Activated CD4-positive, CD25-positive, alpha-beta regulatory T cell treated with anti-CD3 and anti-CD28 coated beads, Interleukin-2, amount 50 U/mL, for 24 hours (primary cell): ENCODE data around the gene ADGRL1.
"Not testable (repeated sequence)": the region's sequence is repeated elsewhere in the genome, so short reads cannot be mapped to it uniquely, and the experiment has no call there.

Source experiments
- ATAC-seq, 2 donors: fragments of 150-1000 bp; cut with Tn5 transposase; one replicate each; pipeline ENCODE4 v1.10.0; 2021; ENCODE audit warnings: mild to moderate bottlenecking in 1 of 2, moderate library complexity in 1 of 2

Gene ADGRL1

DNA sequence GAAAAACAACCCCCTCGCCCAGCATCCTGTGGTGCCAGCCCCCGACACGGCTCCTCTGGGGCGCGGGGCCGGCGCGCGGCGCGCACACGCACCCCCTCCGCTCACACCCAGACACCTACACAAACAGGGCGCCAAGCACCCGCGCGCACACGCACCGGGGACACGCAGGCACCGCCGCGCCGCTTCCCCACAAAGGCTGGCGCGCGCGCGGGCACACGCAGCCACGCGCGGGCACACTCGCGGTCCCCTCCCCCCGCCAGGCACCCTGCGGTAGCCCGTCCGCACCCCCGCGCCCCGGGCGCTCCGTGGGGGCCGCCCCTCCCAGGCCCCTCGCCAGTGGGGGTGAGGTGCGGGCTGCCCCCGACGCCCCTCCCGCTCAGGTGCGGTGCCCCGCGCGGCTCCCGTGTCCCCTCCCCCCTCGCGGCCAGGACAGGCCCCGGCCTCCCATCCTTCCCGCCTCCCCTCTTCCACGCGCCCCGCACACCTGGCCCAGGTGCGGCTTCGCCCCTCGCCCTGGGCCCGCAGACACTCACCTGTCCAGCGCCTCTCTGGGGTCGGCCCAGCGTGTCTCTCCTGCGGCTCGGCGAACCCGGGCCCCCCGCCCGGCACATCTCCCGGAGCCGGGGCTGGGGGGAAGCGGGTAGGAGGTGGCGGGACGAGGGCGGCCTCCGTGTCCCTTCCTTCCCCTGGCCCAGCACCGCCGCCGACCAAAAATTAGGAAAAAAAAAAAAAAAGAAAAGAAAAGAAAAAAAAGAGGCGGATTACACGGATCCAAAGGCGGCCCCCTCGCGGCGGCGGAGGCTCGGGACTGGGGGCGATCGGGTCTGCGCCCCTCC is at the start of gene ADGRL1:
ADGRL1 (minus strand) TSS at position 718 of the 836 bp plus-strand sequence. CDS start 22,567 bp downstream, outside the sequence.
- not testable (repeated sequence) for ATAC-seq

DNA sequence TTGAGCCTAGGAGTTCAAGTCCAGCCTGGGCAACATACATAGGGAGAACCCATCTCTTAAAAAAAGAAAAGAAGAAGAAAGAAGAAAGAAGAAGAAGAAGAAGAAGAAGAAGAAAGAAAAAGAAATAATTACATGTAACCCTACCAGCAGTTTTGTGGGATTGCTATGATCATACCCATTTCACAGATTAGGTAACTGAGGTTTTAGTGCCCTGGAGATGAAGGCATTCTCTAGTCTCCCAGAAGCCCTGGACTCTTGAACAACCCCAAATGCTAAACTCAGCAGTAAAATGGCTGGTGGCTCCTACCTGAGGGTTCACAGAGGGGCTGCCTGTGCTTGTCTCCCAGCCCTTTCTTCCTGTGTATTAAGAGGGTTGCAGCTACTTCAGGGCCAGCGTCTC is 49.3 kb upstream of the ADGRL1 start:
- not testable (repeated sequence) for ATAC-seq

DNA sequence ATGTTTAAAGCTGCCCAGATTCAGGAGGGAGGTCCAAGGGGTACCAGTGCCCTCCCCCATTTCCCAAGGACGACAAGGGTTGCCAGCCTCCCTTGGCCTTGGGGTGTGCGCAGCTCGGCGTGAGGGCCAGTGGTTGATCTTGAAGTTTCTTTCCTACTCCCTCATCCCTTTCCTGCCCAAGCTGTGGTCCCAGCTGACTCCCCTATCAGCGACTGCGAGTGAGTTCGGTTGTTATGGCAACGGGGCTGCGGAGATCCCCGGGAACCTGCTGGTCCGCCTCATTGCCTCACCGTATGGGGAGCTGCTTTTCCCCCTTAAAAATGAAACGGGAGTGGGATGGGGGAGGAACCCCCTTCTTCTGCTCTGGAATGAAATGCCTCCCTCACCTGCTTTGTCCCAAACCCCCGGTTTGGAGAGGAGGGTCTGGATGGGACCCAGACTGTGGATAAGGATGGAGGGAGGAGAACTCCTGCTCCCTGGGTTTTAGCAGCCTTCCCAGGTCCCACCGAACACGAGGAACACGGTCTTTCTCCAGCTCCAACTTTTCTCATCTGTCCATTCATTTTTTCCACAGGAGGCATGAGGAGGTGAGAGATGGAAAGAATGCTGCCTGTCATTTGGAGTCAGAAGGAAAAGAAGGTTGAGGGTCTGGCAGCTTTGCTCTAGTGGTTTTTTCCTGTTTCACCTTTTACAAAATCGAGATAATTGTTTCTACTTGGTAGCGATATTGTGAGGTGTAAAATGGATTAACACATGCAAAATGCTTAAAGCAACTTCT is 48.0 kb upstream of the ADGRL1 start:
- not testable (repeated sequence) for ATAC-seq

DNA sequence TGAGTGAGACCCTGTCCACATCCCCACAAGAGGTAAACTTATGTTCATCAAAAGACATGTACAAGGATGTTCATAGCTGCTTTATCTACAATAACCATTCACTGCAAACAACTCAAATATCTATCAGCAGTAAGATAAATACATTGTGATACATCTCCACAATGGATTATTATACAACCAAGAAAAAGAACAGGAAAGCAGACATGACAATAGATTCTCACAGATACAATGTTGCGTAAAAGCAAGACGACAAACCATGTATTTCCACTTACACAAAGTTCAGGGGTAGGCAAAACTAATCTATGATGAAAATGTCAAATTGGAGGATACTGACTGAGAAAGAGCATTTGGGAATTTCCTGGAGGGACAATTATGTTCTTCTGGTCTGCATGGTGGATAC is 46.2 kb upstream of the ADGRL1 start:
- not testable (repeated sequence) for ATAC-seq

DNA sequence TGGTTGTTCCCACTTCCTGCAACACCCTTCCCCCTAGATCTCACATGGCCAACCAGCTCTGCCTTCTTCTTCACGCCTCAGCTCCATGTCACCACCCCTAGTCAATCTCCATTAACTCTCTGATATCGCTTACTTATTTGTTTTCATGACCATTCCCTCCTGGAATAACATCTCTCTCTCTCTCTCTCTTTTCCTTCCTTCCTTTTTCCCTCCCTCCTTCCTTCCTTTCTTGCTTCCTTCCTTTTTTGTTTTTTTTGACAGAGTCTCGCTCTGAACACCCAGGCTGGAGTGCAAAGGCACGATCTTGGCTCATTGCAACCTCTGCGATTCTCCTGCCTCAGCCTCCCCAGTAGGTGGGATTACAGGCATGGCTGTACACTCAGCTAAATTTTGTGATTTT is 44.9 kb upstream of the ADGRL1 start:
- ATAC-seq, result no peak

DNA sequence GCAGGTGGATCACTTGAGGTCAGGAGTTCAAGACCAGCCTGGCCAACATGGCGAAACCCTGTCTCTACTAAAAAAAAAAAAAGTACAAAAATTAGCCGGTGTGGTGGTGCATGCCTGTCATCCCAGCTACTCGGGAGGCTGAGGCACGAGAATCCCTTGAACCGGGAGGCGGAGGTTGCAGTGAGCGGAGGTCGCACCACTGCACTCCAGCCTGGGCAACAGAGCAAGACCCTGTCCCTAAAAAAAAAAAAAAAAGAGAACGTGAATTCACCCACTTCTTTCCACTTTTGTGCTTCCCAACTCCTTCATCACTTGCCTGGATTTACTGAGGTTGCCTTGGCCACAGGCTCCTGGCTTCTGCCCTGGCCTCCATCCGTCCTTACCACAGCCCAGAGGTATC is 44.3 kb upstream of the ADGRL1 start:
- not testable (repeated sequence) for ATAC-seq

DNA sequence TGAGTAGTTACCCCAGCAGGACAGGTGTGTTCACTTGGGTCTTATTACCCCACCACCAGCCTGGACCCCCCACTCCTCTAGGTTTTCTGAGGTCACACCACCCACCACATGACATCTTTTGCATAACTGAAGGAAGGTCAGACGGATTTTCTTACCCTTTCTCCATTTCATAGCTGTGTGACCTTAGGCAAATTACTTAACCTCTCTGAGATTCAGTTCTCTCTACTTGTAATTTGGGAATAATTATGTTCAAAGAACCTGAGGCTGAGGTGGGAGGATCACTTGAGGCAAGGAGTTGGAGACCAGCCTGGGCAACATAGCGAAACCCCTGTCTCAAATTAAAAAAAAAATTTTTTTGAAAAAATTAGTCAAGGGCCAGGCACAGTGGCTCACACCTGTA is 43.9 kb upstream of the ADGRL1 start:
- ATAC-seq, result not testable (repeated sequence)

DNA sequence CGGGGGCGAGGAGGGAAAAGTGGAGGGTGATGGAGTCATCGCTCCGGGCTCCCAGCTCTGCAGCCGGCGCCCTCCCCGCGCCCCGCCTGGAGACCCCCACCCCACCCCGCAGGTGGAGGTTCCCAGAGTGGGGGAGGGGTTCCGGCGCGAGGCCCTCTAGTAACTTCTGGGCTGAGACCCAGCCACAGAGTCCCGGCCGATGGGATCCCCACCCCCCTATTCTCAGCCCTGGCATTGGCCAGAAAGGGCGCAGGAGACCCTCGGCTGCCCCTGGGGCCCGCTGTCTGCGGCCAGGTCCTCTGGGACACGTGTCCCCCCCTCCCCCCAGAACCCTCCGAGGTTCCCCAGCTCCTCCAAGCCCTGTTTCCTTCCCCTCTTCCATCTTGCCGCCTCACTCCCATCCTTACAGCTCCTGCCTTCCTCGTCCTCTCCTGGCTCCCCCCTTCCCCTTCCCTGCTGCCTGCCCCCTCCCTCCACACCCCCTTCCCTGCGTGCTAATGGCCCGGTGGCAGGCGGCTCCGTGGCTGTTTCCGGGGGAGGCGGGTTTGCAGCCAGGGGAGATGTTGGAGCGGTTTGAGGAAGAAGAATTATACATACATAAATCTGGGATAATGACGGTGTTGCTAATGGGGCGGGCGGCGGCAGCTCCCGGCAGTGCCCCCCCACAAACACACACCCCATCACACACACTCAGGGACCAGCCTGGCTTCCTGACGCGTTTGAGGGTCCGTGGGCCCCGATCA is 43.2 kb upstream of the ADGRL1 start:
- peak; percentile 36 to 51 for ATAC-seq

DNA sequence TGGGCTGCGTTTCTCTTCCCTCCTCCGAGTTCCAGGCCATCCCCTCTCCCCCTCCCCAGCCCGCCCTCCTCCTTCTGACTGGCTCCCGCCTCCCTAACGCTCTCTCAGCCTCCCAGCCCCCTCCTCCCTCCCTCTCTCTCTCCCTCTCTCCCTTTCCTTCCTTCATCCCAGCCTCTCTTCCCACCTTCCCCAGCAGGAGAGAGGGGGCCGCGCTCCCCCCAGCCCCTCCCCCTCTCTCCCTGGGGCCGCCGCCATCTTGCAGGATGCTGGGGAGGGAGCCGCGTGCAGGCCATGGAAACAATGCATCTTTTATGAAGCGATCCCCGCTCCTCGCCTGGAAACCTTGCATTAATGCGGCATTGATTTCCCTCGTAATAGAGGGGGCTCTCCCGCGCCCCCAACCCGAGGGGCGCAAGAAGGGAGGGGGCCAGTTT is 42.6 kb upstream of the ADGRL1 start:
- ATAC-seq, result peak; percentile 38 to 49

DNA sequence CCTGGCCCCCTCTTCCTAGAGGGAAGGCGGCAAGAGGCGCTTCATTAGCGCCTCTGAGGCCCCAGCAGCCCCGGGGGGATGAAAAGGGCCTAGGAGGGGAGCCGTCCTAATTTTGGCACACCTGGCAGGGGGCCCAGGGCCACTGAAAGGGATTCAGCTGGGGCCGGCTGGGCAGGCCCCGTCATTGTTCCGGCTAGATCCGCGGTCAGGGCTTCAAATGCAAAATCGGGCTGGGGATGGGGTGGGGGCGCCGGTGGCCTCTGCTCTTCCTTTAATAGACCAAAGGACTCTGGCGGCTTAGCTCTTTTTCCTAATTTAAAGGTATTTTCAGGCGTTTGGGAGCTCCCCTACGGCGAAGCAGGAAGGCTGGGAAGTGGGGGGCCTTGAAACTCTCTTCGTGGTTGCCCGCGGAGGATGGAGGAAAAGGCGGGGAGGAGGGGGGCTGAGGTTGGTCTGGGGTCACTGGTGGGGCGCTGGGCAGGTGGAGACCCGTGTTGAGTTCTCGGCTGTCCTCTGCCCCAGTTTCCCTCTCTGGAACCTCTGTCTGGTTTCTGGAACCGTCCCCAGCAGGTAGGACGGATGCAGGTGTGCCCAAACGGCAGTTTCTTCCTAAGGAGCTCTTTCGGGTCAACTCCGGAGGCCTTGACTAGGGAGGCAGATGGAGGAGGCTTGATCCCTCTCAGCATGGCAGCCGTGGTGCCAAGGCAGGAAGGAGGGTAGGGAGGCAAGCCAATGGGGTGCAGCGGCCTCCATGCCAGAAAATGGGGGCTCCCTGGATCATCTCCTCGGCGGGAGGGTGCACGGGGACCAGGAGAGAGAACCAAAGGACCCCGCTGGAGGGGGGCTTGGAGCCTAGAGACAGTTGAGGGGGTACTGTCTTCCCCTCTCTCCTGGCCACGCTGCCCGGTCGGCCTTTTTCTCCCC is 41.8 kb upstream of the ADGRL1 start:
- ATAC-seq, result peak in 1 of 2 donors; percentile 13

DNA sequence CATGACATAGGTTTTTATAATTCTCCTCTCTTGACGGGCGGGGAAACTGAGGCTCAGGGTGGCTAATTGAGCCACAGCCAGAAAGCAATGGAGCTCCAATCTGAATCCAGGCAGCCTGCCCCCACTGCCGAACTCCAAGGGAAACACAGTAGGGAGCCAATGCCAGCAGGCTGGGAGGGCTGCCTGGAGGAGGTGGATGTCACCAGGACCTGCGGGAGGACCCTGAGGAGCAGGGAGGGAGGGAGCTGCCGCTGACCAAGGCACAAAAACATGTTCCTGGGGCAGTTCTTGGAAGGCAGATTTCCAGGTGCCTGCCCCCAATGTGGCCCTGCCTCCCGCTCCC is 41.2 kb upstream of the ADGRL1 start:
- not testable (repeated sequence) for ATAC-seq

DNA sequence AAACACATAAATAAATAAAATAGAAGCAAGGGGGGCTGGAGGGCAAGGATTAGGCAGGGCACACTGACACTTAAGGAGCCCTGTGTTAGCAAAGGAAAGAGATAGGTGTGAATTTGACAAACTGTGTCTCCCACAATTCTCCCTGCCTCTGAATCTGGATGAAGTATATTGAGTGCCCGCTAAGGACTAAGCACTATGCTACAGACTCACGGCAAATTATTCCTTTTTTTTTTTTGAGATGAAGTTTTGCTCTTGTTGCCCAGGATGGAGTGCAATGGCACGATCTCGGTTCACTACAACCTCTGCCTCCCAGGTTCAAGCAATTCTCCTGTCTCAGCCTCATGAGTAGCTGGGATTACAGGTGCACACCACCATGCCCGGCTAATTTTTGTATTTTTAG is 38.4 kb upstream of the ADGRL1 start:
- ATAC-seq, result not testable (repeated sequence)

DNA sequence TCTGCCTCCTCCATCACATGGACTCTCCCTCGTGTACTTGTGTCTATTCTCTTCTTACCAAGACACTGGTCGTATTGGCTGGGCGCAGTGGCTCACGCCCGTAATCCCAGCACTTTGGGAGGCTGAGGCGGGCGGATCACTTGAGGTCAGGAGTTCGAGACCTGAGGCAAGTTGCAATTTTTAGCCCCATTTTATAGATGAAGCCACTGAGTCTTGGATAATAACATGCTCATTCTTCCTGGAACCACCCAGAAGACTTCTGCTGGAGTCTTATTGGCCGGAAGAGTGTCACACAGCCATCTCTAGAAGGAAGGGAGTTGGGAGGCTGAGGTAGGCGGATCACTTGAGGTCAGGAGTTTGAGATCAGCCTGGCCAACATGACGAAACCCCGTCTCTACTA is 37.7 kb upstream of the ADGRL1 start:
- ATAC-seq, result not testable (repeated sequence)

DNA sequence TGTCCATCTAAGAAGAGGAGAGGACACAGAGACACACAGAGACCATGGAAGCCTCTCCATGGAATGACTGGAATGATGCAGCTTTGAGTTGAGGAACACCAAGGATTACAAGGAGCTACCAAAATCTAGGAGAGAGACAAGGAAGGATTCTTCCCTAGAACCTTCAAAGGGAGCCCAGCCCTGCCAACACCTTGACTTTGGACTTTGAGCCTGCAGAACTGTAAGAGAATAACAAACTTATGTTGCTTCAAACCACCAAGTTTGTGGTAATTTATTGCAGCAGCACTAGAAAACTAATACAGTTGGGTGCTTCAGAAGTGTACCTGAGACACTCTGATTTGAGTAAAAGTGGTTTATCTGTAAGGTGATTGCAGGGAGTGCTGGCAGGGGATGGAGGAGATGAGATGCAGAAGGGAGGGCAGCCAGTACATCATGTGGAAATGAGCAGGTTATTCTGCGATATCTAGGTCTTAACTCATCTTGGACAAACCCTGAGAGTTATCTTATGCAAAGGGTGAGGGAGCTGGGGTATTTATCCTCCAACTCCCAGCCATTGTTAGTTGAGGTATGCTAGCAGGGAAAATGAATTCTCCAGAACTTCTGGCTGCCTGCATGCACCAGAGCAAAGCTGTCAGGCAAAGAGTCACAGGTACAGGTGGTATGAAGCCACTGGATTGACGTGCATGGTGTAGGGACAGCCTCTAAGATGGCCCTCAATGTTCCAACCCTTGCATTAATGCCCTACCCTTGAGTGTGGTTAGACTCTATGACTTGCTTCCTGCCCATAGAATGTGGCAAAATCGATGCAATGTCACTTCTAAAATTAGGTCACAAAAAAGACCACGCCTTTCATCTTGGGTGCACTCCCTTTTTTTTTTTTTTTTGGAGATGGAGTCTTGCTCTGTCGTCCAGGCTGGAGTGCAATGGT is 31.3 kb upstream of the ADGRL1 start:
- ATAC-seq, result no peak

DNA sequence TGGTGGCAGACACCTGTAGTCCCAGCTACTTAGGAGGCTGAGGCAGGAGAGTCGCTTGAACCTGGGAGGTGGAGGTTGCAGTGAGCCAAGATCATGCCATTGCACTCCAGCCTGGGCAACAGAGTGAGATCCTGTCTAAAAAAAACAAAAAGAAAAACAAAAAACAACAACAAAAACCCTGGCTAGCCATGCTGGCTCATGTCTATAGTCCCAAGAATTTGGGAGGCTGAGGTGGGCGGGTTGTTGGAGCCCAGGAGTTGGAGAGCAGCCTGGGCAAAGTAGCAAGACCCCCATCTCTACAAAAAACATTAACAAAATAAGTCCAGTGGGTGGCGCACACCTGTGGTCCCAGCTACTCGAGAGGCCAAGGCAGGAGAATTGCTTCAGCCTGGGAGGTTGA is 27.0 kb upstream of the ADGRL1 start:
- not testable (repeated sequence) for ATAC-seq

DNA sequence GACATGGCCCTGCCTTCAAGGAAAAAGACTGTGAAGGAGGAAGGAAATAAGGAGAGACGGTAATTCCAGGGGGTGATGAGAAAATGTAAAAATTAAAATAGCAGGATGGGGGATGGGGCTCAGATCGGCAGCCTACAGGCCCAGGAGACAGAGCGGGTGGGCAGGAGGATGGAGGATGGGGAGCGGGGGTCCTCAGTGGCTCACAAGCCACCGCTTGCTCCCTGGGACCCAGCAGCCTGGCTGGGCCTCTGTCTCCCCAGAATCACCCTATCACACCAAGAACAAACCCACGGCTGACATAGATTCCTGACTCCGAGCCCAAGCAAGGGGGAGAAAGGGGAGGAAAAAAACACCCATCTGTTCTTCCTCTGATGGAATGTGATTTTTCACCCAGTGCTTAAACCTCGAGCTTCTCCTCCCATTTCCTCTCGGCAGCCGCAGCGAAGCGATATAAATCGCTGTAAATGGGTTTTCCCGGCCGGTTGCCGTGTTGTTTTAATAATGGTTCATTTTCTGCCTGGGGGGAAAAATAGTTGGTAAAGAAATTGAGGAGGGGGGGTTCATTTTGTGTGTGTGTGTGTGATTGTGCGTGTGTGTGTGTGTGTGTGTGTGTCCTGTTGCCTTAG is 22.6 kb upstream of the ADGRL1 start:
- ATAC-seq, result not testable (repeated sequence)

DNA sequence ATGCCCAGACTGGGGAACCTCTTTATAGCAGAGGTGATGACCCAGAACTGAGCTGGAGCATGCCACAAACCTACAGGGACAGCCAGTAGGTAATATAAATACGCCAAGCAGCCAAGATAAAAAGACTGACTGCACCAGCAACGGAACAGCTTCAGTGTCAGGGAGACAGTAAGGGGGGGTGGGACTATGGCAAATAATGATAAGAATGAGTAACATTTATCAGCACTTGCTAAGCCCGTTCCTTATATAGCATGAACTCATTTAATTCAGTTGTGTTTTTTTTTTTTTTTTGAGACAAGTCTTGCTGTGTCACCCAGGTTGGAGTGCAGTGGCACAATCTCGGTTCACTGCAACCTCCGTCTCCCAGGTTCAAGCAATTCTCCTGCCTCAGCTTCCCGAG is 20.5 kb upstream of the ADGRL1 start:
- ATAC-seq, result not testable (repeated sequence)

DNA sequence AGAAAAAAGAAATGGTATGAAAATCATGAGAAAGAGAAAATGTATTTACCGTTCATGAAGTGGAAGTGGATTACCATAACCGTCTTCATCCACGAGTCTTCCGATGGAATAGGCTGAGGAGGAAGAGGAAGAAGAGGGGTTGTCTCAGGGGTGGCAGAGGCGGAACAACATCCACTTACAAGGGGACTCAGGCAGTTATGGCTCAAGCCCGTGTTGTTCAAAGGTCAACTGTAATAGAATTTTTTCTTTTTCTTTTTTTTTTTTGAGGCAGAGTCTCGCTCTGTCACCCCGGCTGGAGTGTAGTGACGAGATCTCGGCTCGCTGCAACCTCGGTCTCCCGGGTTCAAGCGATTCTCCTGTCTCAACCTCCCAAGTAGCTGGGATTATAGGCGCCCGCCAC is 16.9 kb upstream of the ADGRL1 start:
- no peak for ATAC-seq

DNA sequence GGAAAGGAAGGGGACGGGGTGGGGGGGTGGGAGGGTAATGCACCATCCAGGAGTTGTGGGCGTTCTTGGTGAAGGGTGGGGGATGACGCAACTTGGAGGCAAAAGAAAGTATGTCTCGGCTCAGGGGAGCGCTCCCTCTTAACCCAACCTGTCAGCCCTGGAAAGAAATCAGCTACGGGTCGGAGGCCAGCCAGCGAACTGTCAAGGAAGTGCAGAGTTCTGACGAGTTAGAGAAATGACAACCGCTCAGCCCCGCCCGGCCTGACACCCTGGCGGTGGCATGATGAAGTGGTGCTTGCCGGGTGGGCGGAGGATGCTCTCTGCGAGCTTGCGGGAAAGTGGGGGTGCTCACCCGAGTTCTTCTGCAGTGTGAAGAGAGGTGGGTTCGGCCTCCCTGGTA is 15.4 kb upstream of the ADGRL1 start:
- ATAC-seq, result peak; percentile 84

DNA sequence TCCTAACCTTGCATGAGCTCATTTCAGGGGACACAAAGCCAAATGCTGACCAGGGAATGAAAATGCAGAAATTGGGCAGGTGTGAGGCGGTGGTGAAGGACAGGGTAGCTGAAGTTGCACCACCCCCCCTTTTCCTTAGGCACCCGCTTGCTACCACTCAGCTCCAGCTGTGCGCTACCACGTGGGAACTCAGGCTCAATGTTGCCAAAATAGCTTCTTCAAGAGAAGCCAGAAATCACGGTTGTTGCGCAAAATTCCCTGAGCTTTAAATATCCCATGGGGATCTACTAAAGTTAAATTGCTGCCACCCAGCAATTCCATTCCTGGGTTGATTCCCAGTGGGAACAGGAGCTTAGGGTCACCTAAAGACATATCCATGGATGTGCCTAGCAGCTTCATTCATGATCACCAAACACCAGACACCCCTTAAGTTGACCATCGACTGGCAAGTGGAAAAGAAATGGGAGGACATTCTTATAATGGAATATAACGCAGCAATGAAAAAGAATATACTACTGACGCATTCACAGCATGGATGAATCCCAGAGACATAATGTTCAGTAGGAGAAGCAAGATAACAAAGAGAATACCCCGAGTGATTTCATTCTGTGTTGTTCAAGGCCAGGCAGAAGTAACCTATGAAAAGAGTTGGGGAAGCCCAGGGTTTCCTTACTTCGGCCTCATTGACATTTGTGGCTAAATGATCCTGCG is 12.8 kb upstream of the ADGRL1 start:
- ATAC-seq, result no peak
